Ishikawa (cell line): ENCODE data around the gene CGRRF1.
A peak's percentile ranks its signal among the peaks of the same experiment; 100 is the strongest.

Source experiments
- CEBPB ChIP-seq: IDR thresholded peaks from 2 replicates; pipeline ENCODE4 v1.6.1; 2012
- CREB1 ChIP-seq: IDR thresholded peaks from 2 replicates; pipeline ENCODE4 v1.6.1; 2012; ENCODE audit warnings: low read depth
- EGR1 ChIP-seq: IDR thresholded peaks from 2 replicates; pipeline ENCODE4 v1.6.1; 2012
- EP300 ChIP-seq: IDR thresholded peaks from 2 replicates; pipeline ENCODE4 v1.6.1; 2012; ENCODE audit warnings: borderline replicate concordance
- FOXM1 ChIP-seq: IDR thresholded peaks from 2 replicates; pipeline ENCODE4 v1.6.1; 2012; ENCODE audit warnings: low read depth, borderline replicate concordance
- NFIC ChIP-seq: IDR thresholded peaks from 2 replicates; pipeline ENCODE4 v1.6.1; 2012
- RAD21 ChIP-seq: IDR thresholded peaks from 2 replicates; pipeline ENCODE4 v1.6.1; 2012; ENCODE audit warnings: low read depth
- TAF1 ChIP-seq: IDR thresholded peaks from 2 replicates; pipeline ENCODE4 v1.6.1; 2012; ENCODE audit warnings: low read depth, mild to moderate bottlenecking
- TCF12 ChIP-seq: IDR thresholded peaks from 2 replicates; pipeline ENCODE4 v1.6.1; 2012; ENCODE audit warnings: low read depth
- TEAD4 ChIP-seq: IDR thresholded peaks from 2 replicates; pipeline ENCODE4 v1.6.1; 2012
- YY1 ChIP-seq: IDR thresholded peaks from 2 replicates; pipeline ENCODE4 v1.6.1; 2012; ENCODE audit warnings: low read depth
- ZBTB7A ChIP-seq: IDR thresholded peaks from 2 replicates; pipeline ENCODE4 v1.6.1; 2012; ENCODE audit warnings: low read depth
- TF ChIP-seq, protein P1 (sequence below): IDR thresholded peaks from 2 replicates; pipeline ENCODE4 v1.6.1; 2012
- TF ChIP-seq, protein P2 (sequence below): IDR thresholded peaks from 2 replicates; pipeline ENCODE4 v1.6.1; 2012; ENCODE audit warnings: low read depth, mild to moderate bottlenecking
- TF ChIP-seq, protein P3 (sequence below): IDR thresholded peaks from 2 replicates; pipeline ENCODE4 v1.6.1; 2012

The CGRRF1 gene

DNA sequence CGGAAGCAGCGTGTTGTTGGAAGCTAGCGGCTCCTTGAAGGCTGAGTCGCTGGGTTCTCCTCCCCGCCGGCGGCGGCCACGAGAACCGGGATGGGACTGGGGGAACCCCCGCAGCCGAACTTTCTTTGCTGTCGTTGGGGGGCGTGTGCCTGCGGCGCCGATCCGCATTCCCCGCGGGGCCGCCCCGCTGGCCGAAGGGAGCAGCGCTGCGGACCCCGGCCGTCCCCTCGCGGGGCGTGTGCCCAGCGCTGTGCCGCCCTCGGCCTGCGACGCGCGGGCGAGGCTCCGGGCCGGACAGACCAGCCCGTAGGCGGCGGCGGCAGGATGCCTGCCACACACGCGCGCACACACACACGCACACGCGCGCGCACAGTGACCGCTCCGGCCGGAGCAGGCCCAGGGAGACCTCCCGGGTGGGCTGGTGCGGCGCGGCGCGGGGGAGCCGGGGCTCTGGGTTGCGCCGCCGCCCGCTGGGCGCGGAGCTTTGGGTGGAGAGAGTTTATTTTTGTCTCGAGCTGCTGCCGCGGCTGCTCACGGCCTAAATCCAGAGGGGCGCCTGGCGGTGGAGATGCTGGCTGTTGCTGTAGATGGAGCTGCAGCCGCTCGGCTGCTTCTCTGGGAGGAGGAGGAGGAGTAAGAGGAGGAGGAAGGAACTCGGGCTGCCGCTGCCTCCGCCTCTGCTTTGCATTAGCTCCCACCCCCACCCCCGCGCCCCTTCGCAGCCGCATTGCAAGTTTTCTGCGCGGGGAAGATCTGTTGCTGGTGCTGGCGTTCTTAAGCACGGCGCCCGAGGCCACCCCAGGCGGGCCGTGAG is 56.9 kb downstream of the CGRRF1 start, which contains the start of gene SAMD4A:
Gene SAMD4A, plus strand, starts transcription at position 719 of the 814 bp plus-strand sequence. CDS start 789 bp downstream, outside the sequence.
- TF ChIP-seq EP300 (no peak), RAD21 (peak; percentile 20), YY1 (no peak), CEBPB (no peak), FOXM1 (peak; percentile 6; the same call in 1 of the 2 replicates), ZBTB7A (peak; percentile 28; the same call in 1 of the 2 replicates), TCF12 (no peak)
- TF ChIP-seq, protein P1, sequence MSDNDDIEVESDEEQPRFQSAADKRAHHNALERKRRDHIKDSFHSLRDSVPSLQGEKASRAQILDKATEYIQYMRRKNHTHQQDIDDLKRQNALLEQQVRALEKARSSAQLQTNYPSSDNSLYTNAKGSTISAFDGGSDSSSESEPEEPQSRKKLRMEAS = peak; percentile 31

DNA sequence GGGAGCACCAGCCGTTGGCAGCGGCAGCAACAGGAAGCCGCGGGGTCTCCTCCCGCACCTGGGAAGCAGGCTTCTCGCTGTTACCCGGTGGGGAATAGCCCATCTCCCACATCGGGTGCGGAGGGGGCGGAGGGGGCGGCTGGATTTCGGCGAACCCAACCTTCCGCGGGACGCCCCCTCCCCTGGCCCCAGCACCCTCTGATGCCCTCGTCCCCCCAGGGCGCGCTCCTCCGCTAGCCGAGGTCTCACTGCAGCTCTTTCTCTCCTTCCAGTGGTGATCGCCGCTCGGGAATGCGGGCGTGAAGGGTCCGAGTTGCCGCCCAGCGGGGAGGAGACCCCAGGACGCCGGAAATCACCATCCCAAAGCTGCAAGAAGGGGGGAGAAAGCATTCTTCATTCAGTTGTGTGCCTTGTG is 57.5 kb downstream of the CGRRF1 start:
- TF ChIP-seq, protein P2, sequence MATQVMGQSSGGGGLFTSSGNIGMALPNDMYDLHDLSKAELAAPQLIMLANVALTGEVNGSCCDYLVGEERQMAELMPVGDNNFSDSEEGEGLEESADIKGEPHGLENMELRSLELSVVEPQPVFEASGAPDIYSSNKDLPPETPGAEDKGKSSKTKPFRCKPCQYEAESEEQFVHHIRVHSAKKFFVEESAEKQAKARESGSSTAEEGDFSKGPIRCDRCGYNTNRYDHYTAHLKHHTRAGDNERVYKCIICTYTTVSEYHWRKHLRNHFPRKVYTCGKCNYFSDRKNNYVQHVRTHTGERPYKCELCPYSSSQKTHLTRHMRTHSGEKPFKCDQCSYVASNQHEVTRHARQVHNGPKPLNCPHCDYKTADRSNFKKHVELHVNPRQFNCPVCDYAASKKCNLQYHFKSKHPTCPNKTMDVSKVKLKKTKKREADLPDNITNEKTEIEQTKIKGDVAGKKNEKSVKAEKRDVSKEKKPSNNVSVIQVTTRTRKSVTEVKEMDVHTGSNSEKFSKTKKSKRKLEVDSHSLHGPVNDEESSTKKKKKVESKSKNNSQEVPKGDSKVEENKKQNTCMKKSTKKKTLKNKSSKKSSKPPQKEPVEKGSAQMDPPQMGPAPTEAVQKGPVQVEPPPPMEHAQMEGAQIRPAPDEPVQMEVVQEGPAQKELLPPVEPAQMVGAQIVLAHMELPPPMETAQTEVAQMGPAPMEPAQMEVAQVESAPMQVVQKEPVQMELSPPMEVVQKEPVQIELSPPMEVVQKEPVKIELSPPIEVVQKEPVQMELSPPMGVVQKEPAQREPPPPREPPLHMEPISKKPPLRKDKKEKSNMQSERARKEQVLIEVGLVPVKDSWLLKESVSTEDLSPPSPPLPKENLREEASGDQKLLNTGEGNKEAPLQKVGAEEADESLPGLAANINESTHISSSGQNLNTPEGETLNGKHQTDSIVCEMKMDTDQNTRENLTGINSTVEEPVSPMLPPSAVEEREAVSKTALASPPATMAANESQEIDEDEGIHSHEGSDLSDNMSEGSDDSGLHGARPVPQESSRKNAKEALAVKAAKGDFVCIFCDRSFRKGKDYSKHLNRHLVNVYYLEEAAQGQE = no peak
- TF ChIP-seq TEAD4 (0 out of 2 replicates have a peak, but pooled peaks have one; percentile 8), ZBTB7A (peak; percentile 95), EP300 (peak; percentile 11; the same call in 1 of the 2 replicates)
- TF ChIP-seq, protein P1 = peak; percentile 2; the same call in 1 of the 2 replicates

DNA sequence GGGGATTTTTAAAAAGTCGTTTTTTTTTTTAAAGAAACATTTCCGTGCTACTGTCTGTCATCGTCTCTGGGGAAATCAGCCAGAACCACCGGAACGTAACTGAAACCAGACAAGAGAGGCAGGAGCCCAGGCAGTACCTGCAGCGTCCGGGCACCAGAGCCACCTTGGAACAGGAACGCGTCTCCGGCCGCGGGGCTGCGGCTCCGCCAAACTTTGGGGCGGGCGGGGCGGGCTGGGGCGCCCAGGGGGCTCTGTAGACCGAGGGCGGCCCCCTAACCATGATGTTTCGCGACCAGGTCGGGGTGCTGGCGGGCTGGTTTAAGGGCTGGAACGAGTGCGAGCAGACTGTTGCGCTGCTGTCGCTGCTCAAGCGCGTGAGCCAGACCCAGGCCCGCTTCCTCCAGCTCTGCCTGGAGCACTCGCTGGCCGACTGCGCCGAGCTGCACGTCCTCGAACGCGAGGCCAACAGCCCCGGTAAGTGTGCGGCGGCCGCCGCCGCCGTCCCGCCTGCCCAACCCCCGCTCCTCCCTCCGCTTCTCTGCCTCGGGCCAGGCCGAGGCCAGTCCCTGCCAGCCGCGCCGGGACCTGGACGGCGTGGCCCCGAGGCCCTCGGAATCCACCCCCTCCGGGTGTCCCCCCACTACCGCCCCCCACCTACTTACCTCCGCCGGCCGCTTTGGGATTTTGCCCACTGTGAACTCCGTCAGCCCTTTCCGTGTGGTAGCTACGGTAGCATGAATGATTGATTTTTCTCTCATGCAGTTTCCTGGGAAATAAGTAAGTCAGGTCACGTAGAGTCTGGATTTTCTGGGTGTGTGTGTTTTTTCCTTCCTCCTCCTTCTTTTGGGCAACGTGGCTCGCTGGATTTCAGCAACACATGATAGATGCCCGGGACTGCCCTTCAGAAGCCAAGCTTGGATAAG is 58.2 kb downstream of the CGRRF1 start:
- TF ChIP-seq EP300 (0 out of 2 replicates have a peak, but pooled peaks have one; percentile 0), NFIC (no peak), CREB1 (no peak), ZBTB7A (no peak), TEAD4 (no peak), TCF12 (no peak), TAF1 (0 out of 2 replicates have a peak, but pooled peaks have one; percentile 17), YY1 (no peak), CEBPB (no peak), FOXM1 (no peak; the same call in 1 of the 2 replicates), EGR1 (no peak), RAD21 (no peak)
- TF ChIP-seq, protein P1 = peak; percentile 25; the same call in 1 of the 2 replicates
- TF ChIP-seq, protein P2 = no peak
- TF ChIP-seq, protein P3, sequence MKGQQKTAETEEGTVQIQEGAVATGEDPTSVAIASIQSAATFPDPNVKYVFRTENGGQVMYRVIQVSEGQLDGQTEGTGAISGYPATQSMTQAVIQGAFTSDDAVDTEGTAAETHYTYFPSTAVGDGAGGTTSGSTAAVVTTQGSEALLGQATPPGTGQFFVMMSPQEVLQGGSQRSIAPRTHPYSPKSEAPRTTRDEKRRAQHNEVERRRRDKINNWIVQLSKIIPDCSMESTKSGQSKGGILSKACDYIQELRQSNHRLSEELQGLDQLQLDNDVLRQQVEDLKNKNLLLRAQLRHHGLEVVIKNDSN = no peak

DNA sequence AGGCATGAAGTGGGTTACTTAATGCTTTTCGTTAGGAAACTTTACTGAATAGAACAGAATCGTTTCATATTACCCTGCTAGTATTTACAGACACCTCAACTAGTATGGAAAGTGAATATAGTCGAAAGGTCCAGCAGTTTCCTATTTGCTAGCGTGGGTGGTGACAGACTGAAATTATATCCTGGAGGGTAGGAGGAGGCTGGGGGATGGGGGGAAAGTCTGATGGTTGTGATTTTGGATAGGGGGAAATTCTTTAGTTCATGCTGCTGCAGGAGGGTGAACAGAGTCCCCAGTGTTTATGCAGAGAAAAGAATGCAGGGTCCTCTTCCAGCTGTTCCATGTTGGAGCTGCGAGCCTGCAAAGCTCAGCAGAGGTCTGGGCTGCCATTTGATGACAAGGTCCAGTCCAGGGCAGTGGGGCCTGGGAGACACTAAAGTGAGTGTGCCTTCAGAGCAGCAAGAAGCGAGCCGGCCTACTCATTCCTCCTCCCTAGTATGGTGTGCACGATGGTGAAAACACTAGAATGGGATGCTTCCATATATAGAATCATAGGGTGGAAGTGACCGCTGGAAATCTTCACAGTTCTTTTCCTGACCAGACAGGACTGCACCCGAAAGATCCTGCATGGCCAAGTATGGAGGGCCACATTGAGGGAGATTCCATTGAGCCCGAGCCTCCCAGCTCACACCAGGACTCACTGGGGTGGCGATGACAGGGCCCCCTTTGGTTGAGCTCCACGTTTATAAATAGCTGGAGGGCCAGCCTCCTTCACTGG is 59.3 kb downstream of the CGRRF1 start:
- TF ChIP-seq NFIC (no peak), TCF12 (no peak), FOXM1 (no peak)

DNA sequence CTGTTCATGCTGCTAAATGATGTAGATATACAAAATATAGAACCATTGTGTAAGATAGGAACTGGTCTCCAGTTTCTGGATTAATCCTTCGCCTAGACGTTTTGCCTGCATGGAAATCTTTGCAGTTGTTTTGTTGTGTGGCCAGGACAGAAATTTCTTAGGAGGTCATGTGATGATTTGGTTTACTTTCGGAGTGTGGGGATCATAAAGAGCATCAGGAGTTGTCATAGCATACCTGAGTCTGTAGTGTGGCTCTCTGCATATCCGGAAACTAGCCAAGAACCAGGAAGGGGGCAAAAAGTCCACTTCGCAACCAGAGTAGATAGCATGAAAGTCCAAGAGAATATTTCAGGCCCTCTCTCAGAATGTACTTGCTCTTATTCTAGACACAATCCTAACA is 60.3 kb downstream of the CGRRF1 start:
- TF ChIP-seq, protein P1 = no peak
- no peak for TF ChIP-seq TAF1
- TF ChIP-seq, protein P2 = no peak
- no peak for TF ChIP-seq YY1
